Activated CD8-positive, alpha-beta memory T cell treated with anti-CD3 and anti-CD28 coated beads for 1 hour (primary cell): ENCODE measurements around the gene PCBD1.

Source experiments
- DNase-seq, 2 donors: peaks; one replicate each; pipeline ENCODE4 v3.0.0-alpha.2; 2020; ENCODE audit warnings: low read depth in 1 of 2; ENCODE audit errors: extremely low read depth in 1 of 2

The PCBD1 gene

DNA sequence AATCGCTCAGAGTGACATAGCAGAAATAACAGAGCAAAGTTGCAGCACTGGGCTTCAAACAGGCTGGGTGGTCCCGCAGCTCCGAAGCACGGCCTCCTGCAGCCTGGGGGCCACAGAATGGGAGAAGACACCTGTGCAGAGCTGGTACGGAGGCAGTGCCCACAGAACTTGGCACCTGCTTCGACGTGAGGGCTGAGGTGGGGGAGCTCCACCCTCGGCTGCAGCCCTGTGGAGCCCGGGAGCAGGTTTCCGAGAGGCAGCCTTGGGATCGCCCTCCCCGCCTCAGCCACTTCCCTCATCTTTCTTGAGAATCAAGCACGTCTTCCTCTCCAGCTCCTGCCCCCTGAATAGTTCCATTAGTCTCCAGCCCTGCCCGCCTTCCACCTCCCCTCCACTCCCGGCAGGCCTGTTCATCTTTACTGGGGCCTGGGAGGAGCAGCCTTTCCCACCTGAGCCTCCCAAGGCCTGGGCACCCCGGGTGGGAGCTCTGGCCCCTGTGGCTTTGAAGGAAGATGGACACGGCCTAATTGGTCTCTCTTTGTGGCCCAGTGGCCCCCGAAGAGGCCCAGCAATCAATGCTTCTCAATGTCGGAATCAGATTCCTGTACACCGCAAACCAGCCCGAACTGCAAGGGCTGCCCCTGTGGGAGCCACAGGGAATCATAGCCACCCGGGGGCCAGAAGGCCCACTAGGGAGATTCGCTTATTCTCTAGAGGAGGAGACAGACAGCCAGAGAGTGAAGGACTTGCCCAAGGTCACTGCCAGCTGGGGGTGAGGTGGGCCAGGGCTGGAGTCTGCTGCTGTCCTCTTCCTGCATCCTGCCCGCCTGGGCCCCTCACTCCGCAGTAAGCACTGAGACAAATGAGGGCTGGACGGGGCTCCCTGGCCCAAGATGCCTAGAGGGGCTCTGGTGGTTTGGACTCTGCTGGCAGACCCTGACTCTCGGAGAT is 17.0 kb upstream of the PCBD1 start:
- DNase-seq, result no peak

GRCh38 chr10:70903262-70903921 is 15.0 kb upstream of the PCBD1 start:
- DNase-seq, result no peak

DNA sequence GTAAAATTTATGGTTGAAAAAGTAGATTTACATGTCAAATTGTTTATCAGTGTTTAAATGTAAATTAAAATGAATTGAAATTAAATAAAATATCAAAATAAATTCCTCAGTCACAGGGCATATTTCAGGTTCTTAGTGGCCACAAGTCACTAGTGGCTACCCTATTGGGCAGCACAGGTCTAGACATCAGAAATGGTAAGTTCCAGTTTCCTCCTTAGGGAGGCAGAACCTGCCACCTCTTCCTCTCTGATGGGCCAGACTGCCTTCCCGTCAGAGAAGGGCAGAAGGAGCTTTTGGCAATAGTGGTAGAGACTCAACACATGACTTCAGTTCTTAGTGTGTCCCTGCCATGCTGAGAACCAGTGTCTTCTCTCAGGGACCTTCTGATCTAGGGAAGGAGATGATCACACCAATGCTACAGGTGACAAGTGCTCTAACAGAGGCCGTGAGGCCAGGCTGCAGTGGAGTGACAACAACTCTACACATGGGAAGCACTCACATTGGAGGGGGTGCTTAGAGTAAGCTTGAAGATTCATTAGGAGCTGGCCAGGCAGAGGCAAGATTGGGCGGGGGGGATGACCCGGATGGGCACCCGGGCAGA is 14.4 kb upstream of the PCBD1 start:
- no peak for DNase-seq

DNA sequence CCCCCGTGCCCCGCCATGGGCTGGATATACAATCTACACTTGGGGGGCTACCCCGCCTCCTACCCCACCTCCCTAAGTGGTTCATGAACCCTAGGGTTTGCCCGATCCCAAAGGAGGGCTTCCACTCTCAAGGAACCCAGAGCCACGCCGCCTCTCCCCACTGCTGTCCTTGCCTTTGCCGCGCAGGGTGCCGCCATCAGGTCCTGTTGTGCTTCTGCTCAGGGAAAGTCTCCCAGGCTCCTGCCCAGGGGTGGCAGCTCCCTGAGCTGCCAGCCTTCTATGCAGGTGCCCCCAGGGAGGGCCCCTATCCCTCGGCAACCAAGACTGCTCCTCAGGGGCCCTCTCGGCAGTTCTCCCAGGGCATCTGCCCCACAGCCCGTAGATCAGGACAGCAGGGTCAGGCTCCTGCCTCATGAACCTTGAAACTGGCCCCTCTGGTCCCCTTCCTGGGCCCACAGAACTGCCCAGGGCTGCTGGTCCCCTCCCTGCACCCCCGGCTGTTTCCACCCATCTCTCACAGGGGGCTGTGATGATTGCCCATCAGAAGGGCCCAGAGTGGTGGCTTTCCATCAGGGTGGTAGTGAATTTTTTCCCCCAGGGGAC is 13.0 kb upstream of the PCBD1 start:
- DNase-seq, result no peak

- no peak for DNase-seq
Observed at GRCh38 chr10:70899096-70899495, 10.7 kb upstream of the PCBD1 start.

- DNase-seq, result no peak
Observed at GRCh38 chr10:70898687-70899086, 10.3 kb upstream of the PCBD1 start.

DNA sequence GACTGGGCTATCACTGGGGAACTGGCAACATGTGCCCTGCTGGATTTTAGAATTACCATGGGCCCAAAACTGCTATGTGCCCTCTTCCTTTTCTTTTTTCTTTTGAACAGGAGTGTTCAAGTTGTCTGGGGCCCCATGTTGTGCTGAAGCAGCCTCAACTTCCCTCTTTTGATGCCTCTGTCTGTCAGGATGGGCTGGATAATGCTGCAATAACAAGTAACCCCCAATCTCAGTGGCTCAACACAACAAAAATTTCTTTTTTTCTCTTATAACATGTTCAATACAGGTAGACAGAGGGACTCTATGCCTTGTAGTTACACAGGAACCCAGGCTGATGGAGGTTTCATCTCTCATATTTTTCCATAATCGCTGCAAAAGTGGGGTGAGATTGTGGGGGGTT is 8.2 kb upstream of the PCBD1 start:
- no peak for DNase-seq

GRCh38 chr10:70894416-70894815 is 6.1 kb upstream of the PCBD1 start:
- no peak for DNase-seq

DNA sequence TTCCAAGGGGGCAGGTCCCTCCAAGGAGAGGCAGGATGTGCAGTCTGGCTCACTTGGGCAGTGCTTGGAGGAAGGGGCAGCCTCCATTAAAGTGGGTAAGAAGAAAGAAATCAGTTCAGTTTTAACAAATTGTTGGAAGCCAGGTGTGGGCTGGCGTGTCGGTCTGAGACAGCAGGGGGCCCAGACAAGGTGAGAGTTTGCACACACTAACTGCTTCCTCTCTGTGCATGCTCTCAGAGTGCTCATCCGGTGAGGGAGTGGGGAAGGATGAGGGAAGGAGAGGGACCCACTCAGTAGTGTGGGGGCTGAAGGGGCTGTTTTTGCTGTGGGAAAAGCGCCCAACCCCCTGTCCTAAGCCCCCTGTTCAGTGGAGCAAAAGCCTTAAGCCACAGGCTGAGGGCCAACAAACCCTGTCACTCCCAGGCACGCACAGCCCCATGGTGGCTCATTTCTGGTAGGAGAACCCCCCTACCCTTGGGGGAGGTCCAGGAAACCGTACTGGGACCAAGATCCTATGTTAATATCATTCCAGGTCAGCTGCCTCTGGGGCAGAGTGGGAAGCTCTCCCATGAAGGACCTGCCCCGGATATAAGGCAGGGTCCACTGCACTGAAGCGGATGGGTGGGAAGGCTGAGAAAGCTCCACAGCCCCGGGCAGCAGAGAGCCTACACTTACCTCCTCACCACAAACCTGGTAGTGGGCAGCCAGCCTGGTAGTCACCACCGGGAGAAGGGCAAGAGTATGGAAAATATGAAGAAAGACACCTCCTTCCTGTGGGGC is 5.1 kb upstream of the PCBD1 start:
- DNase-seq, result no peak

- DNase-seq, result no peak
Observed at GRCh38 chr10:70892631-70893030, 4.3 kb upstream of the PCBD1 start.

- no peak for DNase-seq
Observed at GRCh38 chr10:70891627-70892026, 3.3 kb upstream of the PCBD1 start.

DNA sequence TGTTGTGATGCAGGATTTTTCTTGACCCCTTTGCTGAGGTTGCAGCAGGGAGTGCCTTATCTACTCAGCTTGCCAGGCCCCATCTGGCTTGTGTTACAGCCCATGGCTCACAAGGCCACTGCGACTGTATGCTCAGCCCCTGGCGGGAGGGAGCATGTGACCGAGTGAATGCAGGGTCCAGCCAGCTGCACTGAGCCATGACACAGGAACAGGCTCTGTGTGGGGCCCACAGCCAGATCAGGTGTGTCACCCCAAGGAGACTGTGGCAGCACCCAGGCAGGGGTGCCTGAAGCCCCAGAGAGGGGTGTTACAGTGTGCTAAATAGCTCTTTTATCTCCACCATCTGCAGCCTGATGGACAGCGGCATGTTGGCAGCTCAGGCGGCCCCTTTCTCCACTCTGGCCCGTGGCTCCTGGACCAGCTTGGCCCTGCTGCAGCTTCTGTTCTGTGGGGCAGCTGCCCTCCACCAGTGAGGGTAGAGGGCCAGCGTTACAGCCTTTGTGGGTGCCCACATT is 2.6 kb upstream of the PCBD1 start:
- no peak for DNase-seq

GRCh38 chr10:70889291-70889690 is 926 bp upstream of the PCBD1 start:
- DNase-seq, result no peak

DNA sequence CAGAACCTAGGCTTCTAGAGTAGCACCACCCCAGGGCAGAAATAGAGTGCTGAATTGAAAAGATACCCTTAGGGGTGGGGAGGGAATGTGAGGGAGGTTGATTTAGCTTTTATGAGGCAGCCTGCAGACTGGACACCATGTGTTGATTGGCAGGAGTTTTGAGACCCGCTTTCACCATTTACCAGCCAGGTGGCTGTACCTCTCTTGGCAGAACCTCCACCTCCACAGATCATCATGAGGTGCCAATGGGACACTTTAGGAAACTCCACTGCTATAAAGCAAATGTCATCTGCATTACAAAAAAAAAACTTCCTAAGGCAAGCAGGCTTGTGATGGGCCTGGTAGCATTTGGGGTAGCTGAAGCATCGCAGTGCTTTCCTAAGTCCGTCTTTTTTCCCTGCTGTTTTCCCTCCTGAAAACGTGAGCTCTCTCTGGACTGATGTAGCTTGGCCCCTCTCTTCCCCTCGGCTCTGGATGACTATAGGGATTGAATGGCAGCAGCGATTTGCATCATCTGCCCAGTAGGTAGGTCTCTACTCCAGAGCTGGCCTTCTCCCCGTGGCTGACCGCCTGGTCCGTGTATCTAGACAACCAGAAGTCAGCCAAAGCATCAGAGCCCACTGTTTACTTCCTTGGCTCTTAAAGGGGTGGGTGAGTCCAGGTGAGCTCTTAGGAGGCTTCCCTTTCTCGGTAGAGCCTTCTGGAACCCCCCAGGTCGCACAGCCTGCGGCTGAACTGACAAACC is 1.3 kb downstream of the PCBD1 start:
- DNase-seq, result no peak

- no peak for DNase-seq
Observed at GRCh38 chr10:70885931-70886903, 2.1 kb downstream of the PCBD1 start.

DNA sequence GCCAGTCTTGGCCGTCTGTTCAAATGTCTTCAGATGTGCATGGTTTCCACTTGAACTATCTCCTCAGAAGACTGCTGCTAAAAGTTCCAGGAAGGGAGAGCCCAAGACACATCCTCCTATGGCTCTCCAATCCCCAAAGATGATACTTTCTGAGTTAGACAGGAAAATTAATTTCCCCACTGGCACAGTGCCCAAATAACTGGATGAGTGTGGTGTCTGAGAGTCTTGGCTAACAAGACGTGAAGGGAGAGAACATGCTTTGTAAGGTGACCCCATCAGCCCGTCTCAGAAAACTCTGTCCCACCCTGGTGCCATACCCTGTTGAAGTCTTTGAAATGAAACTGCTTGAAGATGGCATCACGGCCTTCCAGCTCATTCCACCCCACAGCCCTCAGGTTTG is 2.9 kb downstream of the PCBD1 start:
- no peak for DNase-seq

DNA sequence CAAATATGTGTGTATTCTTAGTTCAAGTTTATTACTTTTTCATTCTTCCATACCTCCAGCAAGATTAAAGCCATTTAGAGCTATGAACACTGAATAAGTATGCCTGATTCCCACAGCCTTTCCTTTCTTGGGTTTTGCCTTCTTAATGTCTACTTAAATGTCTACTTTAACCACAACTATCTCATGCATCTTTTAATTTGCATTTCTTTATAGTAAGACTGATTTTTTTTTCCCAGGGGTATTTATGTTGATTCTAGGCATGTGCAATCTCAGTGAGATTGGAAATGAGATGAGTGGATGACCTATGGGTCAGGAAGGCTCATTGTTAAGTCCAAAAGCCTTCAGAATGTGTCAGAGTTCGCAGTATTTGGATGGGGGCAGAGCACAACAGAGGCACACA is 3.6 kb downstream of the PCBD1 start:
- DNase-seq, result no peak

- peak; percentile 49 to 58 for DNase-seq
Observed at GRCh38 chr10:70880077-70880534, 8.3 kb downstream of the PCBD1 start.
